B cell (primary cell): ENCODE measurements around the gene OSBP2. TPM values are rescaled to one million over a fixed set of nuclear protein-coding genes. Genes with fewer than 3 reads are reported as not detected.

ENCODE experiments used
- ATAC-seq: fragments of 200-7000 bp; cut with Tn5 transposase; one replicate; pipeline ENCODE4 v1.10.0; 2021; ENCODE audit warnings: low read depth, mild to moderate bottlenecking, moderate number of reproducible peaks, moderate library complexity
- CTCF ChIA-PET: fragments of 350-600 bp; sonication (Branson Sonifier 250); formaldehyde crosslinking; loops from one replicate; lab custom pipeline; 2021; ENCODE audit warnings: antibody characterized with exemption, inconsistent platforms; lab: Charles Lee
- POLR2A ChIA-PET: fragments of 350-600 bp; sonication (Branson Sonifier 250); formaldehyde crosslinking; loops from one replicate; lab custom pipeline; 2021; ENCODE audit warnings: antibody characterized with exemption; lab: Charles Lee
- DNase-seq: peaks from one replicate; pipeline ENCODE4 v3.0.0; 2013
- H2AFZ ChIP-seq: 2 replicates; pipeline ENCODE4 v1.6.1; 2012; ENCODE audit warnings: mild to moderate bottlenecking, low read depth, low read length; ENCODE audit not compliant: insufficient read depth, poor library complexity, severe bottlenecking
- H3K27ac ChIP-seq, 2 donors: 1 replicate in 1 of 2; 2 replicates in 1 of 2; pipeline ENCODE4 v1.5.1; 2012 to 2013; ENCODE audit warnings: low read length in 2 of 2, mild to moderate bottlenecking in 2 of 2, moderate library complexity in 1 of 2
- H3K27me3 ChIP-seq, 4 experiments: fragments of 200-600 bp in 1 of 4; sonication (generic) in 1 of 4; replicated peaks in 1 of 4; 1 replicate in 2 of 4; 2 replicates in 2 of 4; pipeline versions ENCODE4 v1.6.1 to v1.7.0; 2013 to 2016; ENCODE audit warnings: low read length in 3 of 4, mild to moderate bottlenecking in 2 of 4, mixed read lengths in 1 of 4, moderate library complexity in 1 of 4; ENCODE audit not compliant: insufficient read depth in 4 of 4, control insufficient read depth in 3 of 4; ENCODE audit errors: control extremely low read depth in 1 of 4
- H3K36me3 ChIP-seq, 2 experiments: replicated peaks in 1 of 2; 1 replicate in 1 of 2; 2 replicates in 1 of 2; pipeline versions ENCODE4 v1.6.1 to v1.7.1; 2013; ENCODE audit warnings: low read length in 1 of 2; ENCODE audit not compliant: insufficient read depth in 2 of 2, control insufficient read depth in 1 of 2; ENCODE audit errors: control extremely low read depth in 1 of 2, extremely low read depth in 1 of 2
- H3K4me1 ChIP-seq, 2 donors: fragments of 200-600 bp in 1 of 2; sonication (generic) in 1 of 2; 1 replicate in 1 of 2; 2 replicates in 1 of 2; pipeline versions ENCODE4 v1.5.1 to v1.6.1; 2013 to 2017; ENCODE audit warnings: low read length in 2 of 2; ENCODE audit not compliant: control insufficient read depth in 2 of 2, insufficient read depth in 2 of 2
- H3K4me2 ChIP-seq: replicated peaks from 2 replicates; pipeline ENCODE3; 2012; ENCODE audit warnings: mild to moderate bottlenecking, low read depth, low read length; ENCODE audit not compliant: poor library complexity, severe bottlenecking
- H3K4me3 ChIP-seq, 5 experiments: fragments of 200-600 bp in 1 of 5; sonication (generic) in 1 of 5; 1 replicate in 3 of 5; 2 replicates in 2 of 5; pipeline versions ENCODE4 v1.5.1 to v1.7.0; 2011 to 2016; ENCODE audit warnings: low read length in 4 of 5, mild to moderate bottlenecking in 4 of 5, low read depth in 2 of 5, control low read depth in 1 of 5, moderate library complexity in 1 of 5; ENCODE audit not compliant: insufficient read depth in 1 of 5; ENCODE audit errors: control extremely low read depth in 1 of 5, extremely low read depth in 1 of 5
- H3K79me2 ChIP-seq: fragments of 200-600 bp; sonication (generic); one replicate; pipeline ENCODE4 v1.6.0; 2016; ENCODE audit warnings: low read length; ENCODE audit not compliant: control insufficient read depth, insufficient read depth
- H3K9ac ChIP-seq: fragments of 200-600 bp; sonication (generic); 2 replicates; pipeline ENCODE4 v1.6.1; 2017; ENCODE audit warnings: mild to moderate bottlenecking, low read length, moderate library complexity
- H3K9me3 ChIP-seq, 3 donors: one replicate each; pipeline versions ENCODE4 v1.6.1 to v1.7.1; 2013; ENCODE audit warnings: low read length in 2 of 3; ENCODE audit not compliant: control insufficient read depth in 2 of 3, insufficient read depth in 1 of 3; ENCODE audit errors: control extremely low read depth in 1 of 3
- H4K20me1 ChIP-seq: 2 replicates; pipeline ENCODE4 v1.6.0; 2012; ENCODE audit warnings: mild to moderate bottlenecking, low read length; ENCODE audit not compliant: insufficient read depth, control insufficient read depth, poor library complexity, severe bottlenecking
- H3K27ac Mint-ChIP-seq: one replicate; pipeline ENCODE4 v1.8.0; 2021; ENCODE audit warnings: mixed read lengths
- H3K27me3 Mint-ChIP-seq: one replicate; pipeline ENCODE4 v1.8.0; 2021; ENCODE audit warnings: mixed read lengths
- H3K4me1 Mint-ChIP-seq: one replicate; pipeline ENCODE4 v1.8.0; 2021; ENCODE audit warnings: mixed read lengths
- H3K4me3 Mint-ChIP-seq: one replicate; pipeline ENCODE4 v1.8.0; 2021; ENCODE audit warnings: mixed read lengths
- H3K9me3 Mint-ChIP-seq: one replicate; pipeline ENCODE4 v1.8.0; 2022; ENCODE audit warnings: mixed read lengths; ENCODE audit not compliant: insufficient read depth
- CTCF ChIP-seq: fragments of 200-600 bp; IDR thresholded peaks from one replicate; pipeline ENCODE4 v1.8.0; 2022; ENCODE audit warnings: antibody characterized with exemption, mild to moderate bottlenecking
- EZH2 ChIP-seq: IDR thresholded peaks from 2 replicates; pipeline ENCODE4 v1.6.1; 2012; ENCODE audit warnings: borderline replicate concordance, low read depth, mild to moderate bottlenecking, moderate library complexity, low read length; ENCODE audit not compliant: insufficient read depth, poor library complexity, severe bottlenecking
- WGBS: methylation state at CpG from one replicate; pipeline ENCODE4 v1.1.5; 2013; ENCODE audit warnings: missing lambda C conversion rate; ENCODE audit not compliant: insufficient coverage; 5-methylcytosine and 5-hydroxymethylcytosine counted together
- intact Hi-C: fragments of 100-400 bp; cut with micrococcal nuclease; formaldehyde crosslinking; loops from one replicate; pipeline ENCODE4 v1.10.0; 2022
- polyA plus RNA-seq: library from polyadenylated mRNA; depleted of rRNA; stranded (reverse); fragments of >200 nt; gene quantifications from 2 replicates; pipeline ENCODE4 v1.2.3, GENCODE V29; 2012
- total RNA-seq, 2 donors: library from RNA; stranded (reverse); fragments of 120-200 nt in 1 of 2; gene quantifications; 1 replicate in 1 of 2; 2 replicates in 1 of 2; pipeline versions ENCODE4 v1.2.3 to v1.2.4, GENCODE V29; 2013 to 2022

OSBP2 gene
- total and polyA plus RNA-seq, 2 donors (not counting 1 experiment from before 2014, with no cell fraction given) = 0.10 to 1.0 TPM

- Mint-ChIP-seq H3K9me3 (no peaks in the 10 kb centered on the region), H3K27ac (no peak overlapping the region), H3K4me1 (no peaks in the 10 kb centered on the region), H3K27me3 (no peaks in the 10 kb centered on the region), H3K4me3 (no peak overlapping the region)
- no peak overlapping the region for H3K27ac ChIP-seq
- H3K4me1 ChIP-seq = no peaks in the 10 kb centered on the region
- H3K9me3 ChIP-seq = no peaks in the 10 kb centered on the region
- H2AFZ ChIP-seq = no peak overlapping the region
- POLR2A ChIA-PET = no interaction called here
- 96% methylated on average over 7 of the region's 7 CpGs for WGBS
- no peak overlapping the region for H3K4me2 ChIP-seq
- no peaks in the 10 kb centered on the region for H3K79me2 ChIP-seq
- no peak overlapping the region for H3K9ac ChIP-seq
- no peak overlapping the region for H3K4me3 ChIP-seq
- H3K27me3 ChIP-seq = no peaks in the 10 kb centered on the region
- peaks cover 2 to 79% of the 10 kb centered on the region in 2 experiments for H3K36me3 ChIP-seq
- no peak for TF ChIP-seq EZH2
- TF ChIP-seq CTCF = no peak
- no peaks in the 10 kb centered on the region for H4K20me1 ChIP-seq
- intact Hi-C loops = no loop called here
- CTCF ChIA-PET = no interaction called here
- DNase-seq (no peak), ATAC-seq (no peak)
These were observed 238.8 kb downstream of the OSBP2 start for GRCh38 chr22:30933457-30933856.

- no peak overlapping the region for H3K27ac Mint-ChIP-seq
These were observed 239.4 kb downstream of the OSBP2 start for GRCh38 chr22:30934053-30934452.

More at GRCh38 chr22:30934053-30934452, 239.4 kb downstream of the OSBP2 start:
- ATAC-seq (no peak), DNase-seq (no peak)
- H3K36me3 ChIP-seq = peaks cover 2 to 77% of the 10 kb centered on the region in 2 experiments
- Mint-ChIP-seq H3K27me3 (no peaks in the 10 kb centered on the region), H3K9me3 (no peaks in the 10 kb centered on the region), H3K4me3 (no peak overlapping the region), H3K4me1 (no peaks in the 10 kb centered on the region)
- TF ChIP-seq EZH2 (no peak), CTCF (no peak)
- ChIA-PET CTCF (no interaction called here), POLR2A (no interaction called here)
- H3K27ac ChIP-seq = no peak overlapping the region
- no peaks in the 10 kb centered on the region for H3K79me2 ChIP-seq
- no peak overlapping the region for H2AFZ ChIP-seq
- intact Hi-C loops = no loop called here
- no peak overlapping the region for H3K4me2 ChIP-seq
- H3K9me3 ChIP-seq = no peaks in the 10 kb centered on the region
- H3K9ac ChIP-seq = no peak overlapping the region
- no peaks in the 10 kb centered on the region for H4K20me1 ChIP-seq
- no peak overlapping the region for H3K4me3 ChIP-seq
- WGBS = 98% methylated on average over 8 of the region's 8 CpGs
- H3K27me3 ChIP-seq = no peaks in the 10 kb centered on the region
- no peaks in the 10 kb centered on the region for H3K4me1 ChIP-seq
